ENCODE data around the gene NUAK1. TPM values are rescaled to one million over a fixed set of nuclear protein-coding genes. Genes with fewer than 3 reads are reported as not detected.

NUAK1 gene
- total RNA-seq, 2 experiments from 2014 or later = not detected

- DNase-seq (no peak), ATAC-seq (no peak)
- peaks cover 6% of the 10 kb centered on the region for H3K27me3 Mint-ChIP-seq (ENCODE audit: low read depth)
- no peak overlapping the region for H3K27ac Mint-ChIP-seq
- CTCF ChIA-PET = no interaction called here
- POLR2A ChIA-PET = no interaction called here
- H3K4me3 Mint-ChIP-seq = no peak overlapping the region
- H3K36me3 Mint-ChIP-seq (ENCODE audit: low read depth) = no peaks in the 10 kb centered on the region
- H3K4me1 Mint-ChIP-seq (ENCODE audit: low read depth) = no peaks in the 10 kb centered on the region
- H3K9me3 Mint-ChIP-seq (ENCODE audit: insufficient read depth) = no peaks in the 10 kb centered on the region
Measured at GRCh38 chr12:106070147-106070546, 68.6 kb downstream of the NUAK1 start.

DNA sequence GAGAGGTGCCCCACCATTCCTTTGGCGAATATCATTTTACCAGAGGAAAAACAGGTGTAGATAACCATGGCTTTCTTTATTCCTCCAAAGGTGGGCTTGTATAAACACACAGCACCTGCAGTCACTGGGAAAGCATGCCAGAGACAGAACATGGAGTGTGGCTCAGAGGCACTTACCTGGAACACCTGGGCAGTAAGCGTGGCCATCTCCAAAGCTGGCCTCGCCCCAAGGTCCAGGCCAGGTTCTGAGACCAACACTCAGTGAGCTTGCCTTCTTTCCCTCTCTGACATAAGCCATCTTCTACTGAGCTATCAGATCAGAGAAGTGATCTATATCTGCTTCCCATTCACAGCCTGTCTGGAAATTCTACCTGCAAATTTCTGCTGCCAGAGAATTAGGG lies 70.5 kb downstream of the NUAK1 start:
- Mint-ChIP-seq H3K27me3 (ENCODE audit: low read depth) (peaks cover 3% of the 10 kb centered on the region), H3K4me1 (ENCODE audit: low read depth) (no peaks in the 10 kb centered on the region), H3K4me3 (no peak overlapping the region), H3K36me3 (ENCODE audit: low read depth) (no peaks in the 10 kb centered on the region), H3K27ac (no peak overlapping the region), H3K9me3 (ENCODE audit: insufficient read depth) (no peaks in the 10 kb centered on the region)
- POLR2A ChIA-PET = no interaction called here
- CTCF ChIA-PET = no interaction called here
- ATAC-seq = no peak
- no peak for DNase-seq

DNA sequence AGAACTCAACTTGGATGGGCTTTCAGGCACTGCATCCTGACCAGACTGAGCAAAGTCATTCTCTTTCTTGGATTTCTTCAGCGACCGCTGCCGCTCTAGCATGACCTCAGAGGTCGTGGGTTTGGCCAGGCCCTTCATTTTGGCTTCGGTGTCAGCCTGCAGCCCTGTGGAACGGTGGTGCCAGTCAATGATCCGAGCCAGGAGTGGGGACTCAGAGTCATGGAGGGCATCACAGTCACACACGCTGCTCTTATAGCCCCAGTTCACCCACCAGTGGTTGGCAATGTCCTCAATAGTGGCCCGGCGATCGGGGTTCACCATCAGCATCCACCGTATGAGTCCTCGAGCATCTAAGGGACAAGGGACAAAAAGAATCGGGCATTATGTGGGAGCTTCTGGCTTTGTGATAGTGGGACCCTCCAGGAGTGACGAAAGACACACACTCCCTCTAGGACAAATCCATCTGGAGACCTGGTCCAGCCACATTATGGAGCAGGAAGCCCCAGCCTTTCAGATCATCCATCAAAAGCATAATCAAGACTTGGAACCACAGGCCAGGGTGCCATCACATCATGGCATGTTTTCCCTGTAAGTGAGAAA lies 71.0 kb downstream of the NUAK1 start:
- H3K27me3 Mint-ChIP-seq (ENCODE audit: low read depth) = no peaks in the 10 kb centered on the region
- no peaks in the 10 kb centered on the region for H3K9me3 Mint-ChIP-seq (ENCODE audit: insufficient read depth)
- ATAC-seq (no peak), DNase-seq (no peak)
- H3K4me1 Mint-ChIP-seq (ENCODE audit: low read depth) = no peaks in the 10 kb centered on the region
- POLR2A ChIA-PET = no interaction called here
- H3K36me3 Mint-ChIP-seq (ENCODE audit: low read depth) = no peaks in the 10 kb centered on the region
- H3K27ac Mint-ChIP-seq = no peak overlapping the region
- no peak overlapping the region for H3K4me3 Mint-ChIP-seq
- CTCF ChIA-PET = no interaction called here

DNA sequence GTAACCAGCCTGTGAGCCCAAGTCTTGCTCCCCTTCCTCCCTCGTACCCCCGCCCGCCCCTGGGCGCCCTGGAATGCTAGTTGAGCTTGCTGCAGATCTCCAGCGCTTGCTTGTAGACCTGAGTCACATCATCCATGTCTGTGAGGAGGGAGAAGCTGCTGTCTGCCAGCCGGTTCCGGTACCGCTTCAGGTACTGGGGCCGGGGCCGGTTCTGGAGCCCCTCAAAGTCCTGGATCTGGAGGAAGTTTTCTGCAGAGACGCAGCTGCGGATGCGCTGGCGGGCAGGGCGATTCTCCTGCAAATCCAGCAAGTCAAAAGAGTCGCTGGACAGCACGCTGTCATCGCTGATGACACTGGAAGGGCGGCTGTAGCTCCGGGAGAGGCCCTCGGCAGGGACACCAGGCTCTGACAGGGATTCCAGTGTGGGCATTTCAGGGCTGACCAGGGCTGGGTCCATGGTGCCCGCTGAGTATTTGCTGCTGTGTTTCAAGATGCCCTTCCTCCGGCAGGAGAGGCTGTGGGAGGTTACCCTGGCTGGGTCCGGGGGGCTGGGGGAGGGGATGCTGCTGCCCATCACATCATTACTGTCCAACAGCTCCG lies 71.9 kb downstream of the NUAK1 start:
- H3K36me3 Mint-ChIP-seq (ENCODE audit: low read depth) = no peaks in the 10 kb centered on the region
- no peak overlapping the region for H3K27ac Mint-ChIP-seq
- no peaks in the 10 kb centered on the region for H3K4me1 Mint-ChIP-seq (ENCODE audit: low read depth)
- ATAC-seq = no peak
- H3K4me3 Mint-ChIP-seq = no peak overlapping the region
- H3K9me3 Mint-ChIP-seq (ENCODE audit: insufficient read depth) = no peaks in the 10 kb centered on the region
- H3K27me3 Mint-ChIP-seq (ENCODE audit: low read depth) = no peaks in the 10 kb centered on the region
- ChIA-PET POLR2A (no interaction called here), CTCF (no interaction called here)
- no peak for DNase-seq

GRCh38 chr12:106066051-106066705 lies 72.6 kb downstream of the NUAK1 start:
- POLR2A ChIA-PET = no interaction called here
- CTCF ChIA-PET = no interaction called here
- DNase-seq = no peak
- Mint-ChIP-seq H3K36me3 (ENCODE audit: low read depth) (no peaks in the 10 kb centered on the region), H3K27ac (no peak overlapping the region), H3K4me3 (no peak overlapping the region), H3K27me3 (ENCODE audit: low read depth) (no peaks in the 10 kb centered on the region), H3K9me3 (ENCODE audit: insufficient read depth) (no peaks in the 10 kb centered on the region), H3K4me1 (ENCODE audit: low read depth) (no peaks in the 10 kb centered on the region)
- ATAC-seq = no peak

GRCh38 chr12:106065506-106065905 lies 73.2 kb downstream of the NUAK1 start:
- CTCF ChIA-PET = no interaction called here
- DNase-seq (no peak), ATAC-seq (no peak)
- Mint-ChIP-seq H3K36me3 (ENCODE audit: low read depth) (no peaks in the 10 kb centered on the region), H3K27ac (no peak overlapping the region), H3K4me1 (ENCODE audit: low read depth) (no peaks in the 10 kb centered on the region), H3K9me3 (ENCODE audit: insufficient read depth) (no peaks in the 10 kb centered on the region), H3K4me3 (no peak overlapping the region), H3K27me3 (ENCODE audit: low read depth) (no peaks in the 10 kb centered on the region)
- POLR2A ChIA-PET = no interaction called here

DNA sequence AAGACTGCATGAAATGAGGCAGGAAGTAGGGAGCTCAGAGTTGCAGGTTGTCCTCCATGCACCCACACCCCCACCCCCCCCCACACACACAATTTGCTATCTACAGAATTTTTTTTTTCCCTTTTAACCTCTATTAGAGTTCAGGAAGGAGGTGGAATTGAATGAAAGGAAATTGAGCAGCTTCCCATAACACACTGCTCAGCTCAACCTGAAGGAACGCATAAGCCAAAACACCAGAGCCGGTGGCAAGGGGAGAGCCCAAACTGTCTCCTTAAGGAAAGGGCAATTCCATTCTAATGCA lies 74.1 kb downstream of the NUAK1 start:
- no peak overlapping the region for H3K27ac Mint-ChIP-seq
- no peak for DNase-seq
- ChIA-PET CTCF (no interaction called here), POLR2A (no interaction called here)
- no peak for ATAC-seq
- no peaks in the 10 kb centered on the region for H3K9me3 Mint-ChIP-seq (ENCODE audit: insufficient read depth)
- H3K4me3 Mint-ChIP-seq = no peak overlapping the region
- no peaks in the 10 kb centered on the region for H3K36me3 Mint-ChIP-seq (ENCODE audit: low read depth)
- H3K4me1 Mint-ChIP-seq (ENCODE audit: low read depth) = no peaks in the 10 kb centered on the region
- H3K27me3 Mint-ChIP-seq (ENCODE audit: low read depth) = no peaks in the 10 kb centered on the region

GRCh38 chr12:106063826-106064720 lies 74.7 kb downstream of the NUAK1 start:
- no peak overlapping the region for H3K27ac Mint-ChIP-seq
- H3K27me3 Mint-ChIP-seq (ENCODE audit: low read depth) = no peaks in the 10 kb centered on the region
- H3K9me3 Mint-ChIP-seq (ENCODE audit: insufficient read depth) = no peaks in the 10 kb centered on the region
- DNase-seq = no peak
- ATAC-seq = no peak
- no peaks in the 10 kb centered on the region for H3K4me1 Mint-ChIP-seq (ENCODE audit: low read depth)
- ChIA-PET POLR2A (no interaction called here), CTCF (no interaction called here)
- no peak overlapping the region for H3K4me3 Mint-ChIP-seq
- H3K36me3 Mint-ChIP-seq (ENCODE audit: low read depth) = no peaks in the 10 kb centered on the region

- H3K36me3 Mint-ChIP-seq (ENCODE audit: low read depth) = no peaks in the 10 kb centered on the region
- ATAC-seq (no peak), DNase-seq (no peak)
- no peaks in the 10 kb centered on the region for H3K4me1 Mint-ChIP-seq (ENCODE audit: low read depth)
- H3K9me3 Mint-ChIP-seq (ENCODE audit: insufficient read depth) = no peaks in the 10 kb centered on the region
- CTCF ChIA-PET = no interaction called here
- POLR2A ChIA-PET = no interaction called here
- H3K27me3 Mint-ChIP-seq (ENCODE audit: low read depth) = no peaks in the 10 kb centered on the region
- H3K27ac Mint-ChIP-seq = no peak overlapping the region
- no peak overlapping the region for H3K4me3 Mint-ChIP-seq
Measured at GRCh38 chr12:106062693-106063092, 76.1 kb downstream of the NUAK1 start.

DNA sequence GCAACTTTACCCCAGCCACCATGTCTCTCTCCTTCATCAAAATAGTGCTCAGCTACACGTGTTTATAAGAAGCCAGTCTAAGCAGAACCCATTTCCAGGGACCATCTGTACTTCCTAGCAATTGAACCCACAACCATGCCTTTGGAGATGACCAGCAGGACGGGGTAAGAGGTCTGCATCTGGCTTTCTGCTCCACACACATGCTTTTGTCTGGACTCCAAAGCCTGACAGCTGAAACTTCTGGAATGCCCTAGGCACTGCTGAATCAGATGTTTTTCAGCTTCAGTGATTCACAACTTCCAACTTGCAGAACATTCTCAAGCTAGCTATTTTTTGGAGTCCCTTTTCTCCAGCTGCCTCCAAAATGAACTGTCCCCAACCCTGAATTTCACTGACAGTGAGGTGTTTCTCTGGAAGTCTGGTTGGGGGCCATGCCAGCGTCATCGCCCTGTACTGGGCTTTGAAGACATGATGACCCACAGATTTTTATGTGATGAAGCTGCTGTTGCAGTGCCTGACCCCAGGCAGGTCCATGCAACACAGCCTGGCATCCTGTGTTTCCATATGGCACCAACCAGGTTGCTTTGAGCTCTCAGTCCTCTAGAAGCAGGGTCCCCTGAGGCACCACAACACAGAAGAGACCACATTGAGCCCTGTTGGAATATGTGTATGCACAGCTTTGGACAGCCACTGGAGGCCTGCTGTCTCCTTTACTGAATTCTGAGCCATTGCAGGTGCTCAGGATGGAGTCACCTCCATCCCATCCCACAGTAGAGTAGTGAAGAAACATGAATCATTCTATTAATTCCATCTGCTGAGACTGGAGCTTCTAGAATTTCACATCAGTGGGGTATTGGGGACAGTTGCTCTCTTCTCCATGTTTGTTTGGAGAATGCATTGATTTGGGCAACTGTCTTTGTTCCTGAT lies 80.2 kb downstream of the NUAK1 start:
- CTCF ChIA-PET = no interaction called here
- no peak for DNase-seq
- H3K36me3 Mint-ChIP-seq (ENCODE audit: low read depth) = no peaks in the 10 kb centered on the region

GRCh38 chr12:106054049-106054448 lies 84.7 kb downstream of the NUAK1 start:
- H3K9me3 Mint-ChIP-seq (ENCODE audit: insufficient read depth) = peaks cover 5% of the 10 kb centered on the region
- peaks cover 4% of the 10 kb centered on the region for H3K27me3 Mint-ChIP-seq (ENCODE audit: low read depth)
- DNase-seq (no peak), ATAC-seq (no peak)
- ChIA-PET POLR2A (no interaction called here), CTCF (no interaction called here)
- no peaks in the 10 kb centered on the region for H3K4me1 Mint-ChIP-seq (ENCODE audit: low read depth)
- H3K36me3 Mint-ChIP-seq (ENCODE audit: low read depth) = no peaks in the 10 kb centered on the region
- H3K27ac Mint-ChIP-seq = no peak overlapping the region
- no peak overlapping the region for H3K4me3 Mint-ChIP-seq

More for the DNA sequence above, 80.2 kb downstream of the NUAK1 start:
- H3K4me3 Mint-ChIP-seq = no peak overlapping the region
- no peak overlapping the region for H3K27ac Mint-ChIP-seq
- no peak for ATAC-seq
- no peaks in the 10 kb centered on the region for H3K4me1 Mint-ChIP-seq (ENCODE audit: low read depth)
- H3K27me3 Mint-ChIP-seq (ENCODE audit: low read depth) = no peaks in the 10 kb centered on the region
- peaks cover 5% of the 10 kb centered on the region for H3K9me3 Mint-ChIP-seq (ENCODE audit: insufficient read depth)
- POLR2A ChIA-PET = no interaction called here

All from activated CD8-positive, alpha-beta T cell treated with anti-CD3 and anti-CD28 coated beads, Interleukin-2, amount 10 ng/mL, durations not matched to agents 7 days and 5 days (primary cell).